ENCODE measurements around the gene IRF9.

DNA sequence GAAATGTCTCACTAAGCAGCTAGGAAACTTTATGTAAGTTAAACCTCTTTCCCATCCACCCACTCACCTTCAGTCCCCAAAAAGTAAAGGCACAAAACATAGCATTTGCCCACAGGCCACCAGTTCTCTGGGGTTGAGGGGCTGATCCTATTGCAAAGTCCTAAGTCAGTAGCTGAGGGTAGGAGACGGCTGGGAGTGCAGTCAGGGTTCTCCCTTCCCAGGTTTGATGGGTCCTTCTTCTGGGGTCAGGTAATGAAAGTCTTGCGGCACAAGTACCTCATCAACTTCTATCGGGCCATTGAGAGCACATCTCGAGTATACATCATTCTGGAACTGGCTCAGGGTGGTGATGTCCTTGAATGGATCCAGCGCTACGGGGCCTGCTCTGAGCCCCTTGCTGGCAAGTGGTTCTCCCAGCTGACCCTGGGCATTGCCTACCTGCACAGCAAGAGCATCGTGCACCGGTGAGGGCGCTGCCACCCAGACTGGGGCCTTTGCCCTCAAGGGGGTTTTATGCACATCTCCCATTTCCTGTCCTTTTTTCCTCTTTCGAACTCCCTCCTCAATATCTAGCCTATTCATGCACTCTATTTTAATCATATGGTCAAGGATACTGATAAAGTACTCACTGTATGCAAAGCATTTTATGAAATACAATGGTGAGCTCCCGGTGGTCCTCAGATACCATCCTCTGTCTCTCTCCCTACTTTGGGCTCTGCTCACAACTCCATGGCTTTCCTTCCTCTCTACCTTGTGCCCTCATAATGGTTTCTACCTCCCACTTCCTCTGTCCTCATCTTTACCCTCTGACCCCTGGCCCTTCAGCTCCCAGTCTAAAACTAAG is 45.4 kb downstream of the IRF9 start:
- TF ChIP-seq, protein P1, sequence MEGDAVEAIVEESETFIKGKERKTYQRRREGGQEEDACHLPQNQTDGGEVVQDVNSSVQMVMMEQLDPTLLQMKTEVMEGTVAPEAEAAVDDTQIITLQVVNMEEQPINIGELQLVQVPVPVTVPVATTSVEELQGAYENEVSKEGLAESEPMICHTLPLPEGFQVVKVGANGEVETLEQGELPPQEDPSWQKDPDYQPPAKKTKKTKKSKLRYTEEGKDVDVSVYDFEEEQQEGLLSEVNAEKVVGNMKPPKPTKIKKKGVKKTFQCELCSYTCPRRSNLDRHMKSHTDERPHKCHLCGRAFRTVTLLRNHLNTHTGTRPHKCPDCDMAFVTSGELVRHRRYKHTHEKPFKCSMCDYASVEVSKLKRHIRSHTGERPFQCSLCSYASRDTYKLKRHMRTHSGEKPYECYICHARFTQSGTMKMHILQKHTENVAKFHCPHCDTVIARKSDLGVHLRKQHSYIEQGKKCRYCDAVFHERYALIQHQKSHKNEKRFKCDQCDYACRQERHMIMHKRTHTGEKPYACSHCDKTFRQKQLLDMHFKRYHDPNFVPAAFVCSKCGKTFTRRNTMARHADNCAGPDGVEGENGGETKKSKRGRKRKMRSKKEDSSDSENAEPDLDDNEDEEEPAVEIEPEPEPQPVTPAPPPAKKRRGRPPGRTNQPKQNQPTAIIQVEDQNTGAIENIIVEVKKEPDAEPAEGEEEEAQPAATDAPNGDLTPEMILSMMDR (IDR thresholded peaks at IDR 0.05; ENCODE audit: poor library complexity): no peak
- TF ChIP-seq EZH2 (IDR thresholded peaks at IDR 0.05; ENCODE audit: borderline replicate concordance) (no peak), EZH2phosphoT487 (IDR thresholded peaks at IDR 0.05; ENCODE audit: low read depth, severe bottlenecking, unreplicated experiment) (no peak)

All from hepatocyte (in vitro differentiated cells).